ENCODE measurements around the gene TNNC1. TPM values are rescaled to one million over a fixed set of nuclear protein-coding genes. Genes with fewer than 3 reads are reported as not detected.
A peak's percentile ranks its signal among the peaks of the same experiment; 100 is the strongest.

Gene TNNC1
- total RNA-seq, 1 donor from 2014 or later = 0.88 TPM

DNA sequence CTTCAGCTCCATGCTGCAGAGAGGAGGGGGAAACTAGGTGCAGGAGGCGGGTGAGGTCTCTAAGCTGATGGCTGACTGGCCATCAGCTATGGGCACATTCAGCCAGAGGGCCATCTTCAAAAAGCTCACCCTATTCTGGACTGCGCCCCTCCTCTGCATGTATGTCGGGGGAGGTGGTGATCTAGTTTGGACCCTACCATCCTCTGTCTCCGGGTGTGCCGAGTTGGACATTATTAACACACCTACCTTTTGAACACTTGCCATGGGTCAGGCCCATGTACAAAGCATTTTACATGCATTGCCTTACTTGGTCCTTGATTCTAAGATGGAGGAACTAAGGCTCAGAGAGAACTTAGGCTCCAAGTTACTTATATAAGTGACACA is 3.0 kb upstream of the TNNC1 start:
- ATAC-seq = no peak

DNA sequence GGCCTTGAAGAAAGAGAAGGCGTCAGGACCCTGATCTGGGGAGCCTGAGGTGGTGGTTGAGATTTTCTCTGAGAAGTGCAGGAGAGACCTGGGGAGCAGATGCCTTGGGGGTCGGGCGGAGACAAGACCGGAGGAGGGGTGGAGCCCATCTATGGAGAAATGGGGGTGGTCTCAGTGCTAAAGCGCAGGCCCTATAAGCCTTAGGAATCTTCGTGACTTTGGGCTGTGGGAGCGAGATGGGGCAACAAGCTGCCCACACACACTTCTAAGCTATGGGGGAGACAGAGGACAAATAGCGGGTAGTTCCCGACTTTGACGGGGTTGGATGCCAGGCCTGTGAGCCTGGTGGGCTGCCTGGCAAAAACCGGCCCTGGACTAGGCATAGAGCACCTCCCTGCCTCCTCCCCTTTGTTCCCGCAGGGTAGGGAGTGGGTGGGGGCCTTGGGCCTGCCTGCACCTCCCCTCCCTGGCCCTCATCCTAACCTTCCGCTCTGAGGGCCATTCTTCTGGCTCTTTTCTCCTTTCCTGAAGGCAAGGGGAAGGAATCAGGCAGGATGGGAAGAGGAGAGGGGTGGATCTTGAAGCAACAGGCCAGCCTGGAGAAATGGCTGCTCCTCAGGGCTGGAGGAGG is 2.4 kb upstream of the TNNC1 start:
- ATAC-seq = peak; percentile 19

DNA sequence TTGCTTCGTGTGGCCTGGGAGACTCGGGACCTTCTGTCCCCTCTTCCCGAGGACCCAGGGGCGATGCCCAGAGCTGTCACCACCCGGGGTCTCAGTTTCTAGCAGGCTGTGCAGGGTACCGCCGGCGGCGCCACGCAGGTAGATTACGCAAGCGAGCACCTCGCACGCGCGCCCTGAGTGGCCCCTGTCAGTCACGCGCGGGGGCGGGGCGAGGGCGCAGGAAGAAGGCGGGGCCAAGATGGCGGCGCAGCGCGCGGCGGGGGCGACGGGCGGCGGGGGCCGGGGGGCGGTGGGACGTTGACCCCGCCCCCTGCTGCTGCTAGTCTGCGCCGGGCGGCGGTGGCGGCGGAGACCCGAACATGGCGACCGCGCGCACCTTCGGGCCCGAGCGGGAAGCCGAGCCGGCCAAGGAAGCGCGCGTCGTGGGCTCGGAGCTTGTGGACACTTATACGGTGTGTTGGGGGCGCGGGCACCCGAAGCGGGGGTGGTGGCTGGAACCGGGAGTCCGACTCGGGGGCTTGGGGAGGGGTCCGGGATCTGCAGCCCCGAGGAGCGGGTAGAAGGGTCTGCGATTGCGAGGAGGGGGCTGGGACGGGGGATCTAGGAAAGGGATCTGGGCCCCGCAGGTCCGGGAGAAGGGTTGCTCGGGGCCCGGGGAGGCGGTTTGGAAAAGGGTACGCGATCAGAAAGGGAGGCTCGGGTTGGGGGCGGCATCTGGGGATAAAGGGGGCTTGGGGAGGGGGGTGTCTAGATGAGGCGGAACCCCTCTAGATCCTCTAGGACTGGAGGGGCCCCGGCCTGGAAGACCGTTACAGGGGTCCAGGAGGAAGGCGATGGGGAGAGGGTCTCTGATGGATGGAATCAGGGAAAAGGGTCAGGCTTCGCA is 1.7 kb upstream of the TNNC1 start, which contains the start of gene NISCH:
TSS of gene NISCH (plus strand) at position 322 of the 886 bp plus-strand sequence. CDS start at position 360, 38 bp downstream.
- peak; percentile 81 for ATAC-seq

DNA sequence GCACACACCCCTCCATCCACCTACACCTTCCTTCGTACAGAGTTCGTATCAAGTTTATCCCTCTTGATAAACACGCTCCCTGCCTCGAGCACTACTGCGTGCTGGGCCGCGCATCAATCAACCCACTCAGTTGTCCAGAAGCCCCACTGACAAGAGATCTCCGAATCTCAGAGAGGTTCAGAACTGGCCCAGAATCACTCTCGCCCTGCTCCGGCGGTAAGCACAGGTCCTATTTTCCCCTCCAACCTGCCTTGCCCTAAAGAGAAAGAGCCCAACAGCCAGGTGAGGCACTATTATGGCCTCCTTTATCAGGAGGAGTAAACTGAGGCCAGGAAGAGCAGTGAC is 1.1 kb upstream of the TNNC1 start:
- no peak for ATAC-seq

DNA sequence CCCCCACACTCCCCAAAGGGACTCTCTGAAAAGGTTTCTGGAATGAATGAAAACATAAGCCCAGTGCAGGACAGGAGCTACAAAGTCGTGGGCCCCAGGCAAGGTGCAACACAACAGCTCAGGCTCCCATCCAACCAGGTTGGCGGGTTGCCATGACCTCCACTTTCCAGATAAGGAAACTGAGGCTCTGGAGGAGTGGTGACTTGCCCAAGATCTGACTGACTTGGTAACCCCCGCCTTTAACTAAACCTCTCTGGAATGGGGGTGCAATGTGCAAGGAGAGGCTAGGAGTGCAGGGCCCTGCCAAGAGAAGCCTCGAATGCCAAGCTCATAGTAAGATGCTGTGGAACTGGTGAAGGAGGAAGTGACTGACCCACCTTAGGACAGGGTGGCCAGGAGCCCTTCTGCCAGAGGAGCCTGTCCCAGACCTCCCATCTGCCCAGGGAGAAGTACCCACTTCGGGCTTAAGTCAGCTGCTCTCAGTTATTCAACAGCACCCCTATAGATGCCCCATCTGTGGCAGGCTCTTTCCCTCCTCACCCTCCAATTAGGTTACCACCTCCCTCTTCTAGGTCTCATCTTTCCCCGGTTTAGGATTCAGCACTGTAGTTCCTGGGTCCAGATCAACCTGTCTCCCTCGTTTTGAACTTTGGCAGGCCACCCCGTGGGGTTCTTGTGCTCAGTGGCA is 553 bp upstream of the TNNC1 start:
- ATAC-seq = peak; percentile 1

DNA sequence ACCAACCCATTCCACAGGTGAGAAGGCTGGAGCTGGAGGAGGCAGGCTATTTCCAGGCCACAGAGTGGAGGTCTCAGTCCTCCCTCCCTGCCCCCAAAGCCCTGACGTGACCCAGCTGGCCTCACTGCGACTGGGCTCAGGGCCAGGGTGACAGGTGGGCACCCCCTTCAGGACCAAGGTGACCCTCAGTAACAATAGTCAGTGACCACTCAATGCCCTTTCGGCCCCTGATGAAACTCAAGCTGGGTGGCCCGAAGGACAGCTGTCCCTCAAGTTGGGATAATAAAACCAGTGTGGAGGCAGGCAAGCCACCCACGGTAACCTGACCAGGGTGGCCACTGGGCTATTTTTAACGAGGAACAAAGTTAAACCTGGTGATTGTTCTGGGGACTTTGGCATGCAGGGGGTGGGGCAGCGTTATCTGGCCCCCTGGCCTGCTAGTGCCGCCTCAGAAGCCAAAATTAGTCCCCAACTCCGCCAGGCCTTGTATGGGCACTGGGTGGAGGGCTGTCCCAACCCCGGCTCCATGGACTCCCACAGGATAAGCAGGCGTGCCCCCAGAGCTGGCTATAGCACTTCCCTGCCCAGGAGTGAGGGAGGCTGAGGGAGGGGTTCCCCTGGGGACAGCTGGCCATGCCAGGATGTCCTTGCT is 1.1 kb downstream of the TNNC1 start:
- no peak for ATAC-seq

DNA sequence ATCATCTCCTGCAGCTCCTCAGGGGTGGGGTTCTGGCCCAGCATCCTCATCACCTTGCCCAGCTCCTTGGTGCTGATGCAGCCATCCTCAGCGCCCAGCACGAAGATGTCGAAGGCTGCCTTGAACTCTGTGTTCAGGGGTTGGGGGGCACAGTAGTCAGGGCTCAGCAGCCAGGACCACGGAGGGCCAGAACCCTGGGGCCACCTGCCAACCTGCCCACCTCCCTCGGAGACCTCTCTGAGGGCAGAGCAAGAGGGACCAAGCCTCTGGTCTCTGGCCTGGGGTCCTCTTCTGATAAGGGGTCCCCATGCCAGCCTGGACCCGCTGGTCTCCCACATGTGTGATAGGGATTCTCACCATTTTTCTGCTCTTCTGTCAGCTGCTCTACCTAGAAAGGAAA is 1.7 kb downstream of the TNNC1 start:
- ATAC-seq = no peak

DNA sequence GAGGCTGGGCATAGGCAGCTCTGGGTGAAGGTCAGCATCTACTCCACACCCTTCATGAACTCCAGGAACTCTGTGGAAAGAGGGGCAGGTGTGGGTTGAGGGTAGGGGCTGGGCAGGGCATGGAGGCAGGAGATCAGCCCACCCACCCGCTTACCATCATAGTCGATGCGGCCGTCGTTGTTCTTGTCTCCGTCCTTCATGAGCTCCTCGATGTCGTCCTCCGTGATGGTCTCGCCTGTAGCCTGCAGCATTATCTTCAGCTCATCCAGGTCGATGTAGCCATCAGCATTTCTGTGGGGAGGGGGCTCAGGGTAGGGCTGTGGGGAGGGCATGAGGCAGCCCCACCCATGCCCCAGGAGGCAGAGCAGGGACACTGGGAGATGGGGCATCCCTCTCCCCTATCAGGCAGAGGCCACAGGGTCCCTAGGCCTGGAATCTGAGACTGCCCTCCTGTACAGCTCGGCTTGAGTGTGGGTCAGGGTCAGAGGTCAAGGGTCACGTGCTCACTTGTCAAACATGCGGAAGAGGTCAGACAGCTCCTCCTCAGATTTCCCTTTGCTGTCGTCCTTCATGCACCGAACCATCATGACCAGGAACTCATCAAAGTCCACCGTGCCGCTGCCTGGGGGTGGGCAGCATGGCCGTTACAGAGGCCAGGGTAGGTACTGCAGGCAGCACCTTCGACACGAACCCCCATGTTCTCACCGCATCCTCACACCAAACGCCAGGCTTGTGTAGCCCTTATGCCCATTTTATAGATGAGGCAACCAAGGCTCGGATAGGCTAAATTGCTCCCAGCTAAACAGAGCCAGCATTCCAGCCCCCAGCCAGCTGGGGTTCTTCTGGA is 2.4 kb downstream of the TNNC1 start:
- ATAC-seq = no peak

DNA sequence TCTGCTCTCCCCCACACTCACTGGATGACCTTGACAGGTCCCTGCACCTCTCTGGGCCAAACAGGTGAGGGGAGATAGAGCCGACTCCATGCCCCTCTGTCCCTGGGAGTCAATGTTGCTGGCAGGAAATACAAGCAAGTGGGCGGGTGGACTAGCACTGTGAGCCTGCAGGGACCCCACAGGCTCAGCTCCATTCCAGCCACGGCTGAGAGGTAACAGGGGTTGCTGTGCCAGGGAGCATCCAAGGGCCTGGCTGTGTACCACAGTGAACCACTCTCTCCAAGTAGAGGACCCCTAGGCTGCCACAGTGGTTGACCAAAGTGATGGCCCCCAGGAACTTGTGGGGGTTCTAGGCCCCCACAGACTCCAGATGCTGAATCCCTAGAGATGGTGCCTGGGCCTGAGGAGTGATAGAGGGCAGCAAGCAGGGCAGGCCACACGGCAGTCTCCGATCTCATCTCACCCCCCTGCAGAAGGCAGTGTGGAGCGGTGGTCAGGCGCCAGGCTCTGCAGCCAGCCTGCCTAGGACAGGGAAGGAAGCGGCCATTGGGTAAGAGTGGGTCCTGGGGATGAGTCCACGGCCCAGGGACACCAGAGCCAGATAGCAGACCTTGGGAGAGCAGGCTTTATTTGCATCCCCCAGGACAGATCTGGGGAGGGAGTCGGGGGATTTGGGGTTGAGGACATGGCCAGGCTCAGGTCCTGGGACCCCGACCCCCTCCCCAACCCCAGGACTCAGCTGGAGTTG is 3.2 kb downstream of the TNNC1 start:
- ATAC-seq = no peak

DNA sequence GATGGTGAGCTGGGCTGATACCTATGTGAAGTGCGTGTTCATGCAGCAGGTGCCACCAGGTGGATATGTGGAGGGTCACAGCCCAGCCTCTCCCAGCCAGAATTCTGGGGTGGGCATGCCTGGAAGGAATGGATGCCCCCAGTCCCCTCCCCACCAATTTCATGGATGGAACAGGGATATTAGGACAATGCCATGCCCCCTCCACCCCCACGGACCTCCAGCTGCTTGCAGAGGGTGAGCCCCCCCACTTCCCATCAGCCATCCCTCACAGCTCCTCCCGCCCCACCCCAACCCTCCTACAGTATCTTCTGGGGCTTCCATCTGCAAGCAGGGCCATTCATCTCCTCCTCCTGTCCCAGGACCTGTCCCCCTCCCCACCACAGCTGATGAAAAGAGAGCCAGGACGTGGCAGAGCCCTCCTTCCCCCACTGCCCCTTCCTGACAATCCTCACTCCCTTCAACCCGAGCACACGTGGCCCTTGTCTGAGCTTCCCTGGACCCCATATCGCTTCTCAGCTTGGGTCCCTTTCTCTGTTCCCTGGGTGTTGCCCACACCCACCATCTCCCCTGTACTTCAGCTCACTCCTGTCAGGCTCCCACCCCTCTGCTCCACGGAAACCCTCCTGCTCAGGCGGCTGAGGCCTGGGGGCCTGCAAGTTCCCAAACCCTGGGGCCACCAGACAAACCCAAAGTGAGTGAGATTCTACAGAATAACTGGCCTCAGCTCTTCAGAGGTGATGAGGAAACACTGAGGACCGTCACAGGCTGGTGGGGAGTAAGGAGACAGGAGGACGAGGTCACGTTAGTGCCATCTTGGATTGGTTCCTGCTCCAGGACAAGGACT is 6.1 kb downstream of the TNNC1 start:
- no peak for ATAC-seq

DNA sequence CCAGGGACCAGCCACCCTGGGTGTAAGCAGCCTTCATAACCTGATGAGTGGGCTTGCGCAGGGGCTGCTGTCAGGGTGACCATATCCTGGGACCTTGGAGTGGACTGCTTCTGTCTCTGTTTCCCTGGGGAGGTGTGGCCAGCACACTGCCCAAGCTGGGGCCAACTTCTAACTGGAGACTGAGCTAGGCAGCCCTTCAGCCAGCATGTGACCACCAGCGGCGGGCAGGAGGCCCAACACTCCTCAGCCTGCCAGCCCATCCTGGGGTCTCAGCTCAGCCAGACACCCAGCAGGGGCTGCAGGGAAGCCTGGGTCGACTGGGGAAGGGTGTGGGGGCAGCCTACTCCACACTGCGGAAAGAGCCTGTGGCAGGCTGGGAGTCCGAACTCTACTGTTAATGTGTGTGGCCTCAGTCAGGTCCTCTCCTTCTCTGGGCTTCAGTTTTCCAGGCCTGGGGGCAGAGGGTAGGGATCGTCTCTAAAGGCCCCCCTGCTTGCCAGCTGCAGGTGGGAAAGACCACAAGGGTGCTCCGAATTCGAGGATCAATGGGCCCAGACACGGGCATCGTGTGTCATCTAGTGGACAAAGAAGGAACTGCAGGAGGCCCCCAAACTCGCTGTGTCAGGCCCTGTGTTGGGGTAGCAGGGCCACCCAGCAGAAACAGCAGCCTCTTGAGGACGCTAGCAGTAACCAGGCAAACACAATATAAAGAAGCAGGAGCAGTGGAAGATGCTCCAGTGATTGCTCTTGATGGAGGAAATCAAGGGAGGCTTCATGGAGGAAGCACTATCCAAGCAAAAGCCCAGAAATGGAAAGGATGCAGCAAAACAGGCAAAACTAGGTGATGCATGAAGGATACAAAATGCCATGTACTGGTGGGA is 7.0 kb downstream of the TNNC1 start:
- ATAC-seq = peak; percentile 50

DNA sequence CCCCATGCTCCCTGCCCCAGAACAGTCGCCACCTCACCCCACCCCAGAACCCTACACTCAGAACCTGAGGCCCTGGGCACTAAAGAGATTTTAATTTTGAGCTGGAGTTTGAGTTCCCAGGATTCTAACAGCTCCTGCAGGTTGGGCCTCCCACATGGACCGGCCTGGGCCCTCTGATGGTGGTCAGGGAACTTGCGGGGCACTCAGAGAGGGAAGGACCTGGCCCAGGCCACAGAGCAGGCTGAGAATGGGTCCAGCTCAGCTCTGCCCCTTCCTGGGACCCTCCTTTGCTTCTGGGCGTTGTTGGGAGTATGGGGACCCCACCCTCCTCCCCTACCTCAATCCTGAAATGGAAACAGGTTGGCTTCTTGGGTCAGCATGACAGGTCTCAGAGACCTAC is 7.8 kb downstream of the TNNC1 start:
- ATAC-seq = no peak

DNA sequence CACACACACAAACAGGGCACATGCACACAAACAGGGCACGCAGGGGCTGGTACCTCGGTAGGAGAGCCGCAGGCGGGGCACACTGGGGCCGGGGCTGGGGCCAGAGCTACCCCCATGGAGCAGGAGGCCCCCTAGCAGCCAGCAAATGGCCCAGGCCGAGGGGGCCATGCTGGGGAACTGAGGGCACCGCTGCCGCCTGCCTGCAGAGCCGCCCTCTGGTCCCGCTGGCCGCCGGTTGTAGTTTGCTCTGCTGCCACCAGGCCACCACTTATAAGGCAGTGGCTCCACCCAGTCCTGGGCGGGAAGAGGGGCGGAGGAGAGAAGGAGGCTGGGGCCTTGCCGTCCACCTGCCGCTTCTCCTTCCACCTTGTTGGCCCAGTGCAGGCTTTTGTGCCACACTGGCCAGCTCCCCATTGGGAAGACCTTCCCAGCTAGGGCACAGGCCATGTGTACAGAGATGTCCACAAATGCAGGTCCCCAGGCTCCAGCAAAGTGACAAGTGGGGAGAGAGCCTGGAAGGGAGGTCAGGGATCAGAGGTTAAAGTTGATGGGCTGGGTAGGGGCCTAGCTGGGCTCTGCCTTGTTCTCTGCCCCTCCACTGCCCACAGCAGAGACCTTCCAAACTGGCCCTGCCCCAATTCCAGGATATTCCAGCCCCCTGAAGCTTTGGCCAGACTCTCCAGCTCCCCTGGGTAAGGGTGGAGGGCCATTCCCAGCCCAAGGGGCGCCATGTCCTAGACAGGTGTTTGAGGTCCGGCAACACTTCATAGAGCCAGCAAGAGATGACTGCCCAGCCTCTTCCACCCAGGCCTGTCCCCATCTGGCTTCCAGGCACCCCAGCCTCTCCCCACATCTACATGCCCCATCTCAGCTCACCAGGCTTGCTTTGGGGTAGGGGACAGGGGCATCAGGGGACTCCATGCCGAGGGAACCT is 8.7 kb downstream of the TNNC1 start, which contains the start of gene SEMA3G:
TSS of gene SEMA3G (minus strand) at position 244 of the 934 bp plus-strand sequence. CDS start at position 168, 76 bp downstream.
- ATAC-seq = peak; percentile 82

DNA sequence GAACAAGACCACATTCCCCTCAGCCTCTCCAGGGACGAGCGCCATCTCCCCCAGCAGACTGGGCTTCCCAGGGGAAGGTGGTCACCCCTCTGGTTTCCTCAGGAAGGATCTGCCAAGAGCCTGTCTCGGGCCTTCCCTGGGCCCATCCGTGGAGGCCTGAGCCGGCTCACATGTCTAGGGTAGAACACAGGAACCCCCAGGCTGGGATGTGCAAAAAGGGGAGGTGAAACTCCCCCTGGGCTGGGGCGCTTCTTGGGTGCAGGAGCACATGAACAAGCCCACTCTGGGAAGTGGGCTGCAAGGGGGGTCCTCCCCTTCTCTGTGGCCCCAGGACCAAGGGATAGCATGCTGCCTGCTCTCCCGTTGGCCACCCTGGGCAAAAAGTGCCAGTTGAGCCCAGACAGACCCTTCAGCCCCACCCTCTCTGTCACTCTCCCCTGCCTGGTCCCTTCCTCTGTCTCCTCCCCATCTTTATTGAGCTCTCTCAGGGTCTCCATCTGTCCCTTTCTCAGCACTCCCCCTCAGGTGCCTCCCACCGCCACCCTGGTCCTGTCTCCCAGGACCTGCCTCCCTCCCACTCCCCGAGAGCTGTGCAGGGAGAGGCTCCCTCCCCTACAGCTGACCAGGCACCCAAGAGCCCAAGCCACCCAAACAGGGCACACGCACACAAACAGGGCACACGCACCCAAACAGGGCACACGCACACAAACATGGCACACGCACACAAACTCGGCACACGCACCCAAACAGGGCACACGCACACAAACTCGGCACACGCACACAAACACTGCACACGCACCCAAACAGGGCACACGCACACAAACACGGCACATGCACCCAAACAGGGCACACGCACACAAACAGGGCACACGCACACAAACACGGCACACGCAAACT is 9.8 kb downstream of the TNNC1 start:
- no peak for ATAC-seq

DNA sequence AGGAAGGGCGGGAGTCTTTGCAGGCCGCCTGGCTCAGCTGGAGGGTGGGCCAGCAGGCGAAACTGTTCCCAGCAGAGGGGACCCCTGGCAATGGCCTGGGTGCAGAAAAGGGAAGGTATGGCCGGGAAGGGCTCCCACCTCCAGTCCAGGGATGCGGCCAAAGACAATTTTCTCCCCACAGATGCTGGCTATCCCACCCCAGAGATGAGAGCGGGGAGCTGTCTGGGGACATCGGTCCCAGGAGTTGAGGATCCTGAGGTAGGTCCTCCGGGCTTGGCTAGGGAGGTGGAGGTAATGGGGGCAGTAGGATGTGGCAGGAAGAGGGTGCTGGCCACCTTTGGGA is 10.6 kb downstream of the TNNC1 start:
- ATAC-seq = no peak

DNA sequence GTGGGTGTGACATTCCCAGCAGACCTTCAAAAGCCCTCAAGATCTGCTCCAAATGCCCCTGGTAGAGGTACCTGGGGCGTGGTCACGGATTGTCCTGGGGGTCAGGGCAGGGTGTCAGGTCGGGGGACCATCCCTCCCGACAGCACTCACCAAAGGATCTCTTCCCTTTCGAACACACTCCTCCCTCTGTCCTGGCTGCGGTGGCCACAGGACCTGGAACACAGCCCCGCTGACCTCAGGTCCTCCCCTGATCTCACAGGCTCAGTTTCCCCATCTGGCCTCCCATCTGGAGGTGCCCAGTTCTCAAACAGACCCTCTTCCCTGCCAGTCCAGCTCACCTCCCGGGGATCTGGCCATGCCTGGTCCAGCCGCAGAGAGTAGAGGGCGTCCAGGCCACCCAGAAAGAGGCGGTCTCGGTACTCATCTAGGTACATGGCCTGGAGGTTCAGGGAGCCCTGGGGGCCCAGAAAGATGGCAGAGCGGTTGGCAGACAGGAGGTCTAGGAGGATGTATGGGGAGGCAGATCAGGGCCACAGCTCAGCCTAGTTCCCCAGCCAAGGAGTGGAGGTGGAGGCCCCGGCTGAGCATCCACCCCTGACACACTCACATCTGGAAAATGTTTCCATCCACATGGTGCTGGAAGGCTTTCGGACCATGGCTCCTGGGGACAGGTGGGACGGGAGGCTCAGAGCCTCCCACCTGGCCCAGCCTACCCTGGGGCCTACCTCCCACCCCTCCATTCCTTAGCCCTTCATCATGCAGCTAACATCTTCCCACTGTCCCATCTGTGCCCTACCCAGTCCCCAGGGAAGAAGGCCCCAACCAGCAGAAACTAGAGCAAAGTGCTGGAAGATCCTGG is 11.2 kb downstream of the TNNC1 start:
- no peak for ATAC-seq
